Measurements from ENCODE around the gene BRINP1. TPM values are rescaled to one million over a fixed set of nuclear protein-coding genes. Genes with fewer than 3 reads are reported as not detected.

BRINP1 gene
- total and polyA plus RNA-seq, 2 donors (not counting 1 experiment from before 2014, with no cell fraction given), result not detected

GRCh38 chr9:119156354-119156753, 212.9 kb downstream of the BRINP1 start:
- no peak overlapping the region for H3K9ac ChIP-seq (ENCODE audit: low read length)
- H4K20me1 ChIP-seq (ENCODE audit: control insufficient read depth, insufficient read depth, low read length, poor library complexity, severe bottlenecking), result no peaks in the 10 kb centered on the region
- no peak overlapping the region for H3K4me3 ChIP-seq (ENCODE audit: control extremely low read depth in 1 of 5, extremely low read depth in 1 of 5, insufficient read depth in 1 of 5, low read depth in 2 of 5, low read length in 4 of 5)
- H3K4me1 ChIP-seq (ENCODE audit: control insufficient read depth in 2 of 2, insufficient read depth in 2 of 2, low read length in 2 of 2), result no peaks in the 10 kb centered on the region
- intact Hi-C loops (cut with micrococcal nuclease), result no loop called here
- Mint-ChIP-seq H3K4me1 (no peaks in the 10 kb centered on the region), H3K4me3 (no peak overlapping the region), H3K27ac (no peak overlapping the region), H3K9me3 (ENCODE audit: insufficient read depth) (no peaks in the 10 kb centered on the region), H3K27me3 (no peaks in the 10 kb centered on the region)
- no peaks in the 10 kb centered on the region for H3K79me2 ChIP-seq (ENCODE audit: control insufficient read depth, insufficient read depth, low read length)
- TF ChIP-seq EZH2 (IDR thresholded peaks at IDR 0.05; ENCODE audit: borderline replicate concordance, insufficient read depth, low read depth, low read length, poor library complexity, severe bottlenecking) (no peak), CTCF (IDR thresholded peaks at IDR 0.05) (no peak)
- no peak overlapping the region for H3K4me2 ChIP-seq (replicated peaks; ENCODE audit: low read depth, low read length, poor library complexity, severe bottlenecking)
- WGBS (ENCODE audit: insufficient coverage), result 85% methylated on average over 3 of the region's 3 CpGs
- H3K9me3 ChIP-seq (ENCODE audit: control extremely low read depth in 1 of 3, control insufficient read depth in 2 of 3, insufficient read depth in 1 of 3, low read length in 2 of 3), result no peaks in the 10 kb centered on the region
- H3K27ac ChIP-seq (ENCODE audit: low read length in 2 of 2), result no peak overlapping the region
- no peaks in the 10 kb centered on the region for H3K27me3 ChIP-seq (replicated peaks in 1 of 4; ENCODE audit: control extremely low read depth in 1 of 4, control insufficient read depth in 3 of 4, insufficient read depth in 4 of 4, low read length in 3 of 4)
- DNase-seq (no peak), ATAC-seq (ENCODE audit: low read depth) (no peak)
- ChIA-PET CTCF (no interaction called here), POLR2A (no interaction called here)
- no peak overlapping the region for H2AFZ ChIP-seq (ENCODE audit: insufficient read depth, low read depth, low read length, poor library complexity, severe bottlenecking)
- H3K36me3 ChIP-seq (replicated peaks in 1 of 2; ENCODE audit: control extremely low read depth in 1 of 2, control insufficient read depth in 1 of 2, extremely low read depth in 1 of 2, insufficient read depth in 2 of 2, low read length in 1 of 2), result no peaks in the 10 kb centered on the region

GRCh38 chr9:119154527-119154926, 214.7 kb downstream of the BRINP1 start:
- no peak overlapping the region for H3K4me3 ChIP-seq (ENCODE audit: control extremely low read depth in 1 of 5, extremely low read depth in 1 of 5, insufficient read depth in 1 of 5, low read depth in 2 of 5, low read length in 4 of 5)
- no peaks in the 10 kb centered on the region for H4K20me1 ChIP-seq (ENCODE audit: control insufficient read depth, insufficient read depth, low read length, poor library complexity, severe bottlenecking)
- TF ChIP-seq EZH2 (IDR thresholded peaks at IDR 0.05; ENCODE audit: borderline replicate concordance, insufficient read depth, low read depth, low read length, poor library complexity, severe bottlenecking) (no peak), CTCF (IDR thresholded peaks at IDR 0.05) (no peak)
- H3K27ac ChIP-seq (ENCODE audit: low read length in 2 of 2), result no peak overlapping the region
- ChIA-PET POLR2A (no interaction called here), CTCF (no interaction called here)
- intact Hi-C loops (cut with micrococcal nuclease), result no loop called here
- ATAC-seq (ENCODE audit: low read depth) (no peak), DNase-seq (no peak)
- H3K36me3 ChIP-seq (replicated peaks in 1 of 2; ENCODE audit: control extremely low read depth in 1 of 2, control insufficient read depth in 1 of 2, extremely low read depth in 1 of 2, insufficient read depth in 2 of 2, low read length in 1 of 2), result no peaks in the 10 kb centered on the region
- H3K79me2 ChIP-seq (ENCODE audit: control insufficient read depth, insufficient read depth, low read length), result no peaks in the 10 kb centered on the region
- H3K4me1 ChIP-seq (ENCODE audit: control insufficient read depth in 2 of 2, insufficient read depth in 2 of 2, low read length in 2 of 2), result no peaks in the 10 kb centered on the region
- 53% methylated on average over 2 of the region's 2 CpGs for WGBS (ENCODE audit: insufficient coverage)
- H3K27me3 ChIP-seq (replicated peaks in 1 of 4; ENCODE audit: control extremely low read depth in 1 of 4, control insufficient read depth in 3 of 4, insufficient read depth in 4 of 4, low read length in 3 of 4), result no peaks in the 10 kb centered on the region
- Mint-ChIP-seq H3K4me1 (no peaks in the 10 kb centered on the region), H3K4me3 (no peak overlapping the region), H3K27ac (no peak overlapping the region), H3K9me3 (ENCODE audit: insufficient read depth) (peaks cover 2% of the 10 kb centered on the region), H3K27me3 (no peaks in the 10 kb centered on the region)
- H3K4me2 ChIP-seq (replicated peaks; ENCODE audit: low read depth, low read length, poor library complexity, severe bottlenecking), result no peak overlapping the region
- no peak overlapping the region for H2AFZ ChIP-seq (ENCODE audit: insufficient read depth, low read depth, low read length, poor library complexity, severe bottlenecking)
- no peak overlapping the region for H3K9ac ChIP-seq (ENCODE audit: low read length)
- no peaks in the 10 kb centered on the region for H3K9me3 ChIP-seq (ENCODE audit: control extremely low read depth in 1 of 3, control insufficient read depth in 2 of 3, insufficient read depth in 1 of 3, low read length in 2 of 3)
